HepG2 (cell line): ENCODE data around the gene RIPPLY2.

Source experiments
- EP300 ChIP-seq, 3 experiments: sonication (generic) in 1 of 3; formaldehyde crosslinking in 1 of 3; IDR thresholded peaks; 2 replicates each; pipeline versions ENCODE4 v1.5.1 to v1.6.1; 2011 to 2020; ENCODE audit warnings: low read depth in 2 of 3, low read length in 2 of 3, borderline replicate concordance in 1 of 3, improper control_type of control experiment in 1 of 3, mild to moderate bottlenecking in 1 of 3, missing genetic modification reagents in 1 of 3, moderate library complexity in 1 of 3
- GABPA ChIP-seq, 2 experiments: IDR thresholded peaks; 2 replicates each; pipeline ENCODE4 v1.6.1; 2011 to 2016; ENCODE audit warnings: low read depth in 2 of 2, low read length in 1 of 2, missing biosample characterization in 1 of 2, missing genetic modification characterization in 1 of 2
- PRPF4 ChIP-seq: fragments of 200-400 bp; formaldehyde crosslinking; IDR thresholded peaks from 2 replicates; pipeline ENCODE4 v1.6.1; 2016; ENCODE audit warnings: low read length, low read depth; ENCODE audit not compliant: poor library complexity, severe bottlenecking
- SALL1 ChIP-seq: sonication (generic); formaldehyde crosslinking; IDR thresholded peaks from 2 replicates; pipeline ENCODE4 v1.8.0; 2022; ENCODE audit warnings: mild to moderate bottlenecking, missing genetic modification reagents
- ZNF639 ChIP-seq: conservative IDR thresholded peaks from 2 replicates; pipeline ENCODE4 v1.6.1; 2018; ENCODE audit warnings: missing genetic modification reagents
- ZZZ3 ChIP-seq: sonication (generic); formaldehyde crosslinking; IDR thresholded peaks from 2 replicates; pipeline ENCODE4 v1.4.0; 2020; ENCODE audit warnings: missing genetic modification reagents, mild to moderate bottlenecking, borderline replicate concordance

GRCh38 chr6:83854766-83855165, 1.6 kb downstream of the RIPPLY2 start:
- TF ChIP-seq PRPF4 (no peak), EP300 (IDR thresholded peaks at IDR 0.05; ENCODE audit: low read depth in 2 of 2, low read length in 2 of 2) (no peak), EP300 (CRISPR knock-in tag; IDR thresholded peaks at IDR 0.05; ENCODE audit: borderline replicate concordance) (no peak), ZZZ3 (CRISPR knock-in tag) (no peak), ZNF639 (no peak), GABPA (IDR thresholded peaks at IDR 0.05; ENCODE audit: low read depth, low read length) (no peak), GABPA (CRISPR knock-in tag; IDR thresholded peaks at IDR 0.05; ENCODE audit: low read depth) (no peak), SALL1 (no peak)
